GM18870 (cell line): ENCODE data around the gene PKHD1.

Experiments used
- ATAC-seq: cut with Tn5 transposase; IDR thresholded peaks from one replicate; pipeline ENCODE4 v1.9.1; 2021; ENCODE audit warnings: moderate library complexity; ENCODE audit not compliant: unreplicated experiment

PKHD1 gene

DNA sequence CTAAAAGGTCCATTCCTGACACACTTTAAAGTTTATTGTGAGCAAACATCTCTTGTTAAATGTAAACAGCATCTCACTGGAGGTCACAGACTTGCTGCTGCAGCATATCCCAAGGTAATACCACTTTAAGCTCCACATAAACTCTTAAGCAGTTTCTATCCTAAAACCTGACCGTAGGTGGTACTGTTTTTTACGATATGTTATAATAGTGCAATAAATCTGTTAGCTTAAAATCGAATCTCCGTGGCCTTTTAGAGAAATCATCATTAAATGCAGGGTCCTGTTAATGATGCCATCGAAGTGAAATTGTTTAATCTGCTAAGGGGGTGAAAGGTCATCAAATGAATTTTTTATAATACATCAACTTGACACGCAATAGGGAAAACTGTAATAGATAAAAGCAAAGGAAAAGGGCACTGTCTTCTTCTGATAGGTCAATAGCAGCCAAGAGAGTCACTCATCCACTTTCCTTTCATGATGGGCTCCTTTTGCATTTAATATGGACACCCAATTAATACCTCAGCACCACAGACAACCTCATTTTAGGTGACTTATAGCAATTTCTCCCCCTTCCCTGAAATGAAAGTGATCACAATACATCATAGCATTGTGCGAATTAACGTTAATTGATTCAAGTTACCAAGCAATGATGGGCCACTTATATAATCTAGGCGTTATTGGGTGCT lies 436.1 kb downstream of the PKHD1 start:
- no peak for ATAC-seq

DNA sequence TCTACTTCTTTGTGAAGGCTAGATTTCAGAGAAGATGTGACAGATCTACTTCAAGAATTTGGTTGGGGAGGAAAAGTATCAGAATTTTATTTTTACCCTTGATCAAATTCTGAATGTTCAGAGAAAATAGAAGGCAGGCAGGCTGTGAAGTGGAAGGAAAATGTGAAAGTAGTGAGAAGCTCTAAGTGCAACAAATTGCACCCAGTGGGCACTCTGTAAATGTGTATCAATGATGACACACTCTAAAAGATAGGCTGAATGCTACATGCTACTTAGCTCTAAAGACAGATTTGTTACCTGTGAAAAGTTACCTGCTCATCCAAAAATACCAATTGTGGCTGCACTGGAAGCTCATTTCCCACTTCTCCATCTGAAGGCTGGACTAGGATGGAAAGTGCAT lies 438.6 kb downstream of the PKHD1 start:
- no peak for ATAC-seq

DNA sequence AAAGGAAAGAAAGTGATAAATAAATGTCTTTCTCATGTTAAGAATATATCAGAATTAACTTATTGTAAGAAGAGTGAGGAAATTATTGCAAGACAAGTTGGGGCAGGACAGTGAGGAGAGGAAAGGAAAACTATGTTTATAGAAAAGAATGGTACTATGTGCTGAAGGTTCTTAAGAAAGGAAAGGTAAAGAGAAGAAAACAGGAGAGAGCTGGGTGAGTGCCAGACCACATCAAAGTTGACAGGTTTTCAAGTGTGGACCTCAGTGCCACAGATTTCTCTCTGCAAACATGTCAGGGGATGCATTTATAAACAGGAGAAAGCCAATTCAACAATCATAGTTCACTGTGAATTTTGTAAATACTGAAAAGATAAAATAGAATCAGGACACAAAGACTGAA lies 439.2 kb downstream of the PKHD1 start:
- no peak for ATAC-seq

DNA sequence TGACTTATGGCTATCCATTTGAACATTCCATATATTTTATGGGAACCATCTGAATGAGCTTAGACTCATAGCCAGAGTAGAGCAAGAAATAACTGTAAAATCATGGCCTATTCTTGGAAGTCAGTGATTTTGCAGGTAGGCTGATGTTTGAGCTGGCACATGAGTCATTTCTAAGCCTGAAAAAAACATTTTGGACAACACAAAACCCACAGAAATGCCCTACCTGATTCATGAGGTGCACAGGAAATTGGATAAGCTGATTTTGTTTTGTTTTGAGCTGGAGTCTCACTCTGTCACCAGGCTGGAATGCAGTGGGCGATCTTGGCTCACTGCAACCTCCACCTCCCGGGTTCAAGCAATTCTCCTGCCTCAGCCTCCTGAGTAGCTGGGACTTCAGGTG lies 443.0 kb downstream of the PKHD1 start:
- ATAC-seq, result no peak

DNA sequence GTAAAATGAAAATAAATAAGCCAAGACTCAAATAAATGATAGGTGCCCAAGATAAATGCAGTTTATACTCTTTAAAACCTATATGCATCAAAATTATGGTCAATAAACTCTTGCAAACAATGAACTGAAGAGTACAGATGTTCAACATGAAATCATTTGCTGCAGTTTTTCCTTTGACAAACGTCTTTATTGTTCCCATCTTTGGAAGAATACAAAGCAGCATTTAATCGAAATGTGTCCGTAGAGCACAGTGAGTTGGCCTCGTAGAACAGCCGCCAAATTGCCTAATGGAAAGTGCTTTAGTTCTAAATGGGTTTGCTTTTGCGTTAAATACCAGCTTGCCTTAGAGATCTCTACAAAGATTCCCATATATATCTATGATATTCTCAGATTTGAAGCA lies 447.4 kb downstream of the PKHD1 start:
- ATAC-seq, result no peak

DNA sequence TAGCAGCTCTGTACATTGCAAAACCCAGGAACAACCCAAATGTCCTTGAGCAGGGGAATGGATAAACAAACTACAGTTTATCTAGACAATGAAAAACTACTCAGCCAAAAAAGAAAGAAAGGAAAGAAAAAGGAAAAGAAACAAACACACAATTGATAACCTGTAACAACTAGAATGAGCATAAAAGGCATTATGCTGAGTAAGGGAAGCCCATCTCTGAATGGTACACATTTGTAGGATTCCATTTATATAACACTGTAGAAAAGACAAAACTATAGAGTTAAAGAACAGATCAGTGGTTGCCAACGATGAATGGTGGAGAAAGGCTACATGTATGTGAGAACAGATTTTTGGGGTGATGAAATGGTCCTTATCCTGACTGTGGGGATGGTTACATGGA lies 454.0 kb downstream of the PKHD1 start:
- ATAC-seq, result no peak

DNA sequence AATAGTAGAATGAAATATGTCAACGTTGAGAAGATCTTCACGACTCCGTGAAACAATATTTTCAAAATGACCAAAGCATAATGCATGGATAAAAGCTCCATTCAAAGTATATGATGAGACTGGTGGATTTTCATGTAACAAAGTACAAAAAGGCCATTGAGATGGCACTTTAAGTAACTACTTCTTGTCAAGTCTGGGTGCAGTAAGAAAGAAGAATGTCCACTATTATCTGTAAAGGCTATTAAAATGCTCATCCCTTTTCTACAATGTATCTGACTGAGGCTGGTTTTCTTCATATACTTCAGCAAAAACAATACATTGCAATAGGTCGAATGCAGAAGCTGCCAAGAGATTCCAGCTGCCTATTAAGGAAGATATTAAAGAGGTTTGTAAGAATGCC lies 457.4 kb downstream of the PKHD1 start:
- no peak for ATAC-seq

DNA sequence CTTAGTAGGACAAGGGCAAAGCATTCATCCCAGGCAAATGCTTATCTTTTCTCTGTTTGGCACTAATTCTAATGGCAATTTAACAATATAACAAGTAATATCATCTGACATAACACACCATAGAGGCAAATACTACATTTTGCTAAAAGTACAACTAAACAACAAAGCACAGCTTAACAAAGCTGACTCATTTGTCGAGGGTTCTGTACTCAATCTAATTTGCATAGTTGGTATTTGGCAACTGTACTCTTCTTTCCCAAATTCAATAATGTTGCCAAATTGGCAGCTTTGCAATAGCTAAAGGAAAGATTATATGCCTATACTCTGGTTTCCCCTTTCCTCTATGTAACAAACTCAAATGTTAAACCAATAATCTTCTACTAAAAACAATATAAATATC lies 461.0 kb downstream of the PKHD1 start:
- no peak for ATAC-seq

DNA sequence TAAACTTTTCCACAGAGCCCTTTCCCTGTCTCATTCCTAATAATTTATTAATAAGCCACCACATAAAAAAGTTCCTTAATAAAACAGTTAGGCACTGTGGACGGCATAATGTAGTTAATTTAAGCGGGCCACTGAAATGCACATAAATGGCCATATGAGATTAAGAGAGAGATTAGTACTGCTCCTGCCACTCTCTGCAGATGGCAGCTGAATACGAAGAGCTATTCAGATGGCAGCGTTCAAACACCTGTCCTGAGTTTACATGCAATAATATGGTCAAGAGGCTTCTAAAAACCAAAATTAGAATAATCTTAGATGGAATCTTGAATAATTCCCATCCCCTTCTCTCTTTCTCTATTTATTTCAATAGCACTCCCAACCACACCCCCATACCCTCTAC lies 461.8 kb downstream of the PKHD1 start:
- no peak for ATAC-seq

DNA sequence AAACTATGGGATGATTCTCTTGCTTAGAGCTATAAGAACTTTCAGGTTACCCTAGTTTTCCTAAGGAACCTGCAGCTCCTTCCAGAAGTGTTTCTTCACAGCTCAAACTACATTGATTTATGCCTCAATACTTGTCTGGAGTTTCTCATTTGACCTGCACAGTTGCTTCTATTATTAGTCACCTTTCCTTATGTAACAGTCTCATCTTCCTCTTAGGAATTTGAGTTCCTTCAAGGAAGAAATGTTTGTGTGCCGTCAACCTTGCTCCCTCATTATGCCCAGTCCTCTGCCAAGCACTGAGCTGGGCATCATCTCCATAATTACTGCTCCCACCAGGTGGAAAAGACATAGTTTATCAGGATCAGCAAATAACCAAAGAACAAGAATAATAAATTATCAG lies 466.4 kb downstream of the PKHD1 start:
- no peak for ATAC-seq

DNA sequence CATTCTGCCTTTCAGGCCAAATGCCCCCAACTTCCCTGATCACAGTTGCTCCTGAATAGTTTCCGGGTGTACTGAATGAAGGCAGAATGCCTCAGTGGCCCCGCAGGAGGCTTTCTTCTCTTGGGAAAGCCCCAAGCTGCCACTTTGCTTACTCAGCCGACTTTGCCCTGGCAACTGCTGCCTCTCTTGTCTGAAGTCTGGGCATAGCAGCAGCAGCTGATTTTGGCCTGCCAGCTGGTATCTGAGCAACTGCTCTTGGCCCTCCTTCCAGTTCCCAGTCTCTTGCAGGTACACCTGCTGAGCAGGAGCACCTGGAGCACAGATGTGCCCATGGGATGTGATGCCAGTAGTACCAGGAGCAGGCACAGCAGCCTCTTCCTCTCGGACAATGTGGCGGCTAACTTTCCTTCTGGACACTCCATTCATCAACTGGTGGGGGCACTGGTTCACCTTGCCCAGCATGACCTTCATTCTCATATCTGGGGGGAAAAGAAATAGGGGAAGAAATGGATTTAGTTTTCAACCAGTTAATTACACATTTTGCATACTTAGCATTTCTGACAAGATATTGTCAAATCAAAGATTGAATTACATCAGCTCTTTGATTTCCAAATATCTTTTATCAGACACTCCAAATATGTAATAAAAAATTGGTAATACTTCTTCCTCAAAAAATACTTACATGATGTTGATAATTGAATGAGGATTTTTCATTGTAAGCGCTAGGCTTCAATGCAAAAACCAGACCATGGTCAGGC lies 468.2 kb downstream of the PKHD1 start:
- no peak for ATAC-seq

DNA sequence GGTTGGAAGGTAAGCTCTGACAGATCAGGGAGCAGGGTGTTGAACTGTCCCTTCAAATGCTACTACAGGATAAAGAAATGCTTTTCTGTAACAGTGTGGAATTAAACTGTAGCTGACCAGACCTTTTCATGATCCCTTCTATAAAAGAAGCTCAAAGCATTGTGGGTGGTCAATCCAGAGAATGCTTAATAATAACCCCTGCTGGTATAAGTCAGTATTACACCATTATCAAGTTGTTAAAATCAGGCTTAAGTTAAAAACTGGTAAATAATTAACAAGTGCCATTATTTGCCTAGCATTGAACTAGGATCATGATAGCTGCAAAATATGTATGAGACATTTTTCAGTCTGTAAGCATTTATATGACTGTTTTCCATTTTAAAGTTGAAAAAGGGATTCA lies 468.9 kb downstream of the PKHD1 start:
- no peak for ATAC-seq

DNA sequence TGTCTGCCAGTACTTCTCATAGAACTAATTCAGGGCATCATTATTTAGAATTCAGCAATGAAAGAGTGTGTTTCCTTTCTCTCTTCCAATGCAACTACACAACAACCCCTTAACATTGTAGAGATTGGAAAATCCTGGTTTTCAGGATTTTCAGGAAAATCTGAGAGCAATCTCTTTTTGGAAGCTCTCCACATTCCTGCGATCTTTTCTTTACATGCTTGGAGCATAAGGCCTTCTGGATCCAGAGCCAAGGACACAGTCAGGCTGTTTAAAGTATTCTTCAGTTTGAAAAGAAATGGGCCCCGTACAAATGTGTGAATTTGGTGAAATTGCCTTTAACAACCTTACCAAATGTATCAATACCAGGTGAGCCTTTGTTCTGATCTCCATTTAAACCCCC lies 469.7 kb downstream of the PKHD1 start:
- no peak for ATAC-seq

DNA sequence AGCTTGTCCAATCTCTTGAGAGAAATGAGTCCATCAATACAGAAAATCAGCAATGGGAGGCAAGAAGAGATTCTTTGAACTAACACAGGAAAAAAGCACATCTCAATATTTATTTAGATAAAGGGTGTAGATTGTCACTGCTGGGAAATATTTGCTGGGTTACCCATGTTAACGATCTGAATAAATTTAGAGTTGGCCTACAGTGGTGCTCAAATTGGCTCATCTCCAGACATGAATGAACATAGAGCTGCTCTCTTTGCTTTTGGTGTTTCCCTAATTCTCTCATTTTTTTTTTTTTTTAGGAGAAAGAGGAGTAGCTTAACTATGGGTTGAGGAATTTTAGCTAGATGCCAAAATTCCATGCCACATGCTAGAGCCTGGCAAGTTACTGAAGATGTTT lies 471.2 kb downstream of the PKHD1 start:
- ATAC-seq, result no peak

DNA sequence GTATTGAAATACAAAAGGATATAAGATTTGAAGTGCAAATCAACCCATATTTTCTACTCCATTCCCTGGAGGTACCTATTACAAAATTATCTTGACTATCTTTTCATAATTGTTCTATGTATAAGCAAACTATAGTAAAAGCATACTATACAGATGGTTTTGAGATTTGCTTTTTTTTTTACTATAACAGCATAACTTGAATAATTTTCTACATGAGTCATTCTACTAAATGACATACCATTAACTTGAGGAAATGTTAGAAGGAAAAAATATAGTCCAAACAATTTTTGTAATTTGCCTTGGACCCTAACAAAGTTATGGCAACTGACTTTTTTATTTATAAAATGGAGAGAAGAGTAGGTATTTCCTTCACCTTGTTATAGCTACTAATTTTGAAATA lies 472.7 kb downstream of the PKHD1 start:
- ATAC-seq, result no peak

DNA sequence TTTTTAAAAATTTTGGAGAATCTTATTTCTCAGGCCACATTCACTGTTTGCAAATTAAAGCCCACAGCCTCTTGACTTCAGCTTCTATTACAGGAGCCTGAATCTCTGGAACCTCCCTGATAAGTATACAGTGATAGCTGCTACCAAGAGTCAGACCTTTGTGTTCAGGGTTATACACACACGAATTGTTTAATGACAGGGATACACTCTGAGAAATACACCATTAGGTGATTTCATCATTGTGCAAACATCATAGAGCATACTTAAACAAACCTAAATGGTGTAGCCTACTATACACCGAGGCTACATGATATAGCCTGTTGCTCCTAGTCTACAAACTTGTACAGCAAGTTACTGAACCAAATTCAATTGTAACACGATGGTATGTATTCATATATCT lies 473.9 kb downstream of the PKHD1 start:
- no peak for ATAC-seq

DNA sequence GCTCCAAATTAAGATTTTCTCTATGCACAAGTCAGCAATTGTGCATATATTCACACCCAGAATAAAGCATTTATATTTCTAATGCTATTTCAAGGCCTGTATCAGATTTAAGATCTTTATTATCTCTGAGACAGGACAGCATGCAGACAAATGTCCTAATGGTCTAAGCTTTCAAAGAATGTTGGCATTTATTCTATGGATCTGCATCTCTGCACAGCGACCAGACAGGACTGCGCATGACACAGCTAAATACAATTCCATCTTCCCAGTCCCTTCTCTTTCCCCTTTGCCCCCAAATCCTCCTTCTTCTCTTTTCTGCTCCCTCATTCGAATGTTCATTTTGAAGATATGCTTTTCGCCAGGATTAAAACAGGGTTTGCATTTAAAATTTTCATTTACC lies 478.5 kb downstream of the PKHD1 start:
- no peak for ATAC-seq

DNA sequence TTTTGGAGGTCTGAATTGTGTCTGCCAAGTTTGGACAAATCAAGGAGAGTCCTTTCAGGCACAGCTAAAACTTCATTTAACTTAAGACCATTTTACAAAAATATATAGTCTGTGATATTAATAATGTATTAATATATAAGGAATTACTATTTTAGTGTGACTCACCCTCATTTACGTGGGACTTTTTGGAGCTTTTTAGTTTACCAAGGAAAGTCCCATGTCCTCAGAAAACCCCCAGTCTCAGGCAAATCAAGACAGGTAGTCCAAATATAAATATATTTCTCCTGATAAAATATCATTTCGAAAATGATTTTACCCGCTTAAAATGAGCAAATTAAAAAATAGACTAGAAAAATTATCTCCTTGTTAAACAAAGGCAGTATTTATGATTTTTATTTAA lies 479.0 kb downstream of the PKHD1 start:
- no peak for ATAC-seq

DNA sequence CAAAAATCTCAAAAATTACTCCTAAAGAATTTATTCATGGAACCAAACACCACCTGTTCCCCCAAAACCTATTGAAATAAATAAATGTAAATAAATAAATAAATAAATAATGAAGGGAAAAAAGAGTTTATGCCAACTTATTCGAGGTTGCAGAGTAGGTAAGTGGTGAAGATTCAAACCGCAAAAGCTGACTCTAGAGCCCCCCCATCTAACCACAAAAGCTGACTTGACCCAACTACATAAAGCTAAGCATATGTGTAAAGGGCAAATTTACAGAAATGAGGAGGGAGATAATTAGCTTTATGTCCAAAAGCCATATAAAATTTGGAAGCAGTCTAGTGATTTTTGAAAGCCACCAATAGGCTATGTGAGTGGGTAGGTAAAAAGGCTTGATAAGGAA lies 486.9 kb downstream of the PKHD1 start:
- no peak for ATAC-seq

DNA sequence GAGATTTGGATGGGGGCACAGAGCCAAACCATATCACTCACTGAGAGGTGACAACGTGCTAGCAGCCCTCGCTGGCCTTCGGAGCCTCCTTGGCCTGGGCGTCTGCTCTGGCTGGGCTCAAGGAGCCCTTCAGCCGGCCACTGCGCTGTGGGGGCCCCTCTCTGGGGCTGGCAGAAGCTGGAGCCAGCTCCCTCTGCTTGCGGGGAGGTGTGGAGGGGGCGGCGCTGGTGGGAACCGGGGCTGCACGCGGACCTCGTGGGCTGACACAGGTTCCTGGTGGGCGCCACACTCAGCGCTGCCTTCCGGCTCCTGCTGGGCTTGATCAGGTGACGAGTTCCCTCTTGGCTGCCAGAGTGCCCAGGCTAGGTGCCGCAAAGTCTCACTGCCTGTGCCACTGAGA lies 489.2 kb downstream of the PKHD1 start:
- ATAC-seq, result no peak

DNA sequence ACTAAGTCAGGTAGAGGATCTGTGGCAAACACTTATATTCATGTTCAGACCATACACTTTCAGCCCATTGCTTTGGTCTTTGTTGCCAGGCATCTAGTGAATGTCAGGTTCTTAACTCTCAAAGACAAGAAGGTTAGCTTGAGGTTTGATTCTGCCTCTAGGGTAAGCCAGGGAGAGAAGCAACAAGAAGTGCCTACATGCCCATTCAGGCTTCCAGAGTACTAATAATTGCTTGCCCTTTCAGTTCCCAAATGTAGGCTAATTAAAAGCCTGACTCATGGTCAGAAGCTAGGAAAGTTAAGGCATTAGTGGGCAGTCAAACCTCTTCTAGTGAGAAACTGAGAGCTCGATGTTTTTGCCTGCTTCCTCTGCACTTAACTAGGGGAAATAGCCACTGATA lies 492.4 kb downstream of the PKHD1 start:
- ATAC-seq, result no peak

DNA sequence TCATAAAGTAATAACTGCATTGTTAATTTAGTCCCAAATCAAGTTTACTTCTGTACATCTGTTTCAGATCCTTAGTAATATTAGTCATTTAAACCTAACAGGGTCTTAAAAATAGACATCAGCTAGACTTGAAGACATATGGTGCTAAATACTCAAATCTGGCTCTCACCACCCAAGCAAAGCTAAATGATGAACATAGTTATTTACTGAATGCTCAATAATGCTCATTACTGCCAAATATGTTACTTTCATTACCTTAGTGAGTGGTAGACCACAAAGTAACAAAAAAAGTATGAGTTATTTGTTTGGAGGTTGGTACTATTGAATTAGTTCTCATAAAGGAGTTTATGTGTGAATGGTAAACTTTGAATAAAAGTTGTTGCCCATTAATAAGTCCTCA lies 502.1 kb downstream of the PKHD1 start:
- ATAC-seq, result no peak

DNA sequence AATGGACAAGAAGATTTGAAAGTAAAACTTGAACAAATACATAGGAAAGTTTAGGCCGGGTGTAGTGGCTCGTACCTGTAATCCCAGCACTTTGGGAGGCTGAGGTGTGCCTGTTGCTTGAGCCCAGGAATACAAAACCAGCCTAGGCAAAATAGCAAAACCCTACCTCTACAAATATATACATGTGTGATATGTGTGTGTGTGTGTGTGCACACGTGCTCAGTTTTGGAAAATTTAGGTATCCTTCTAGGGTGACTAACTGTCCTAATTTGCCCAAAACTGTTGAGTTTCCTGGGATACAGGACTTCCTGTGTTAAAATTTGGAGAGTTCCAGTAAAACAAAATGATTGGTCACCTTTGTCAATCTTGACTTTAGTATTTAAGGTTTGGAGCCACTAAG lies 503.2 kb downstream of the PKHD1 start:
- ATAC-seq, result no peak
